ENCODE data around the gene LRRC8D.
"Not testable (repeated sequence)": the region's sequence is repeated elsewhere in the genome, so short reads cannot be mapped to it uniquely, and the experiment has no call there.

LRRC8D gene

GRCh38 chr1:89820422-89821321 is at the start of gene LRRC8D:
Gene LRRC8D (plus strand): TSS chr1:89821032. CDS start chr1:89933069, 112,037 bp downstream.
- DNase-seq = peak; percentile 63 to 77

- DNase-seq = no peak
These were observed 48.8 kb upstream of the LRRC8D start for GRCh38 chr1:89771991-89772560.

GRCh38 chr1:89776104-89776503 is 44.7 kb upstream of the LRRC8D start:
- DNase-seq = not testable (repeated sequence)

GRCh38 chr1:89777271-89777670 is 43.6 kb upstream of the LRRC8D start:
- DNase-seq = not testable (repeated sequence)

- no peak for DNase-seq
These were observed 41.5 kb upstream of the LRRC8D start for GRCh38 chr1:89779151-89779940.

- peak in 1 of 2 donors; percentile 52 for DNase-seq
These were observed 40.1 kb upstream of the LRRC8D start for GRCh38 chr1:89780721-89781120.

GRCh38 chr1:89781494-89782126 is 39.2 kb upstream of the LRRC8D start:
- peak; percentile 30 to 57 for DNase-seq

GRCh38 chr1:89786628-89787214 is 34.1 kb upstream of the LRRC8D start:
- no peak for DNase-seq

GRCh38 chr1:89790592-89790991 is 30.2 kb upstream of the LRRC8D start:
- DNase-seq = no peak

GRCh38 chr1:89791064-89791726 is 29.6 kb upstream of the LRRC8D start:
- DNase-seq = no peak

GRCh38 chr1:89794406-89794805 is 26.4 kb upstream of the LRRC8D start:
- DNase-seq = no peak

- DNase-seq = not testable (repeated sequence)
These were observed 25.3 kb upstream of the LRRC8D start for GRCh38 chr1:89795571-89795970.

- DNase-seq = not testable (repeated sequence)
These were observed 23.0 kb upstream of the LRRC8D start for GRCh38 chr1:89797876-89798275.

GRCh38 chr1:89799495-89799894 is 21.3 kb upstream of the LRRC8D start:
- no peak for DNase-seq

- no peak for DNase-seq
These were observed 20.7 kb upstream of the LRRC8D start for GRCh38 chr1:89800022-89800655.

- DNase-seq = no peak
These were observed 20.1 kb upstream of the LRRC8D start for GRCh38 chr1:89800718-89801117.

GRCh38 chr1:89802051-89802450 is 18.8 kb upstream of the LRRC8D start:
- DNase-seq = no peak

- DNase-seq = no peak
These were observed 18.0 kb upstream of the LRRC8D start for GRCh38 chr1:89802841-89803240.

- peak; percentile 83 to 86 for DNase-seq
These were observed 16.1 kb upstream of the LRRC8D start for GRCh38 chr1:89804642-89805237.

GRCh38 chr1:89806616-89807015 is 14.2 kb upstream of the LRRC8D start:
- no peak for DNase-seq

- DNase-seq = no peak
These were observed 13.3 kb upstream of the LRRC8D start for GRCh38 chr1:89807503-89807902.

All from CD4-positive, alpha-beta T cell treated with Interferon alpha-2 for 1 hour (primary cell).